ENCODE data around the gene GAK.

The GAK gene

DNA sequence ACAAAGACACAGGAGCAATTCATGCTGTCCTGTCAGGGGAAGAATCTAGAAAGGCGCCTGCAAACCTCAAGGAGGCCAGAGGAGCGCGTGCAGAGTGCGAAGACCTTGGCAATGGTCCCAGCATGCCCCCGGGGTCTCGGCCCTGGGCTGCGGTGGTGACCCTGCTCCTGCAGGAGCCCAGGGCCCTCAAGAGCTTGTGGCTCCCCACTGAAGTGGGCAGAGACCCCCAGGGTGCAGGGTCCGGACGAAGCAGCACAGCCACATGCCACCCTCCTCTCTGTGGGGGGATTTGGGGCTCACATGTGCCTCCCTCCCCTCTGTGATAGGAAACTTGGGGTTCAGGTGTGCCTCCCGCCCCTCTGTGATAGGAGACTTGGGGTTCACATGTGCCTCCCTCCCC, 39.3 kb downstream of the GAK start:
- in situ Hi-C loops (cut with MboI; ENCODE audit: low sequenced_read_pairs): no loop called here

DNA sequence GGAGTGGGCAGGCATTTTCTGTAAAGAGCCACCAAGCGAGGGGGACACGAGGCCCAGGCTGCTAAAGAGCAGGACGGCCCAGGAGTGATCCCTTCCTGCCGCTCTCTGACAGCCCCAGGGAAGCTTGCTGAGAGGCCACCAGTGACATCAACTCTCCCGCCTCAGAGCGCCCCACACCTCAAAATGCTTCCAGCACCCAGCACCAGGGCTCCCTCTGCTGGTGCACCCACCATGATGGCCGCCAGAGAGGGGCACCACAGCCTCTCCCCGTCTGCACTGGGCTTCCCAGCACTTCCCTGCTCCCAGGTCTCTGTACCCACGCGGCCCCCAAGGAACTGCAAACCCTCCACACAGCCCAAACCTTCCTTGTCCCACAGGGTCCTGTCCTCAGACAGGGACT, 40.4 kb downstream of the GAK start:
- in situ Hi-C loops (cut with MboI; ENCODE audit: low sequenced_read_pairs): no loop called here

DNA sequence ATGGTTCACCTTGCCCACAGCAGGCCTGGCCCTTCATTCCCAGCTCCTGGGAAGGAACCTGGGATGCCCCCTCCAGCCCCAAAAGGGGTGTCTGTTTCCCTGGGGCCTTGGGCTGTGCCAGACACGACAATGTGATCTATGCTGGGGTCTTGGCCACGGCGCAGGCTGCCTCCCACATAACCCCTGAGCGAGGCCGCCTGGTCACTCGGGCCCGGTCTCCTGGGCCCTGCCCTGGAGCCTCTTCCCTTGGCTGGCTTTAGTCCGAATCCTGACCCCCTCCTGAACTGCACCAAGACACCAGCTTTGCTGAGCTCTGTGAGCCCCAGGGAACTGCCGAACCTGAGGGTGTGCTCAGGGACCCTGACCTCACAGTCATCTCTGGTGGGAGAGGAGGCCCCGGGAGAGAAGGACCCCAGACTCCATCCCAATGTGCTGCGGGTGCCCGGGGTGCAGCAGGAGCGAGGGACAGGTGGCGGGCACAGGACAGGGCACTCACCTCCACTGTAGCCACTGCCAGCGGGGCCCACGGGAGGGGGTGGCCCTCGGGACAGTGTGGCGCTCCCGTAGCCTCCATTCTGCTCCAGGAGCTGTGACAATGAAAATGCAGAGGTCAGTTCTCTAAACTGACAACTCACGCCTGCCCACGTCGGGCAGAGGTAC, 42.0 kb downstream of the GAK start:
- in situ Hi-C loops (cut with MboI; ENCODE audit: low sequenced_read_pairs): no loop called here

DNA sequence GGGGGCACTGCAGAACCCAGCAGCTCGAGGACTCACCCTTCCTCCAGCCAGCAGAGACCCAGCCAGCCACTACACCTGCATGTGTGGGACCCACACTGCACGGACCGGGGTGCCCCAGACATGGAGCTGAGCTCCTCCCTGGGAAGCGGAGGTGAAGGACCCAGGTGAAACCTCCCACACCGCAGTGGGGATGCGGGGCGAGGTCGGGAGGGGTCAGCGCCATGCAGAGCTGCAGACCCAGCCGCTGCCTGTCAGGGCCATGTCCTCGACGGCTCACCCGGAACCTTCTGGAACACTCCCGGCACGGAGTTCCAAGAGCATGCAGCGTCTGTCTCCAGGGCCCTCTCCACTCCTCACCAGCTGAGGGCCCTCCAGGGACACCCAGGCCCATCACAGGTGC, 42.6 kb downstream of the GAK start:
- in situ Hi-C loops (cut with MboI; ENCODE audit: low sequenced_read_pairs): no loop called here

DNA sequence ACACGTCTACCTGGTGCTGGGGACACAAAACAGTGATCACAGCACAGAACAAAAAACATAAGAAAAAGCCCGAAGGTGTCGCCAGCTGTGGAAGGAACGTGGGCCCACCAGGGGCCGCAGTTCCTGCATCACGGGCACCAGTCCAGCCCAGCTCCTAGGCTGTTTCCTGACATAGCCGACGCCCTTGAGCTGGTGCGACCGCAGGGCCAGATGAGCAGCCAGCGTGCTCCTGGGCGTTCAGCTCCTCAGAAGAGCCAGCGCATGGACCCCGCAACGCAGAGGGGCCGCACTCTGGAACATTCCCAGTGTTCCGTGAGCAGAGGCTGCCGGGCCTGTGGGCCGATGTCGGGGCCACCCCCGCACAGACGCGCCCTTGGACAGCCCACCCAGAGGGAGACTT, 44.1 kb downstream of the GAK start:
- in situ Hi-C loops (cut with MboI; ENCODE audit: low sequenced_read_pairs): no loop called here

DNA sequence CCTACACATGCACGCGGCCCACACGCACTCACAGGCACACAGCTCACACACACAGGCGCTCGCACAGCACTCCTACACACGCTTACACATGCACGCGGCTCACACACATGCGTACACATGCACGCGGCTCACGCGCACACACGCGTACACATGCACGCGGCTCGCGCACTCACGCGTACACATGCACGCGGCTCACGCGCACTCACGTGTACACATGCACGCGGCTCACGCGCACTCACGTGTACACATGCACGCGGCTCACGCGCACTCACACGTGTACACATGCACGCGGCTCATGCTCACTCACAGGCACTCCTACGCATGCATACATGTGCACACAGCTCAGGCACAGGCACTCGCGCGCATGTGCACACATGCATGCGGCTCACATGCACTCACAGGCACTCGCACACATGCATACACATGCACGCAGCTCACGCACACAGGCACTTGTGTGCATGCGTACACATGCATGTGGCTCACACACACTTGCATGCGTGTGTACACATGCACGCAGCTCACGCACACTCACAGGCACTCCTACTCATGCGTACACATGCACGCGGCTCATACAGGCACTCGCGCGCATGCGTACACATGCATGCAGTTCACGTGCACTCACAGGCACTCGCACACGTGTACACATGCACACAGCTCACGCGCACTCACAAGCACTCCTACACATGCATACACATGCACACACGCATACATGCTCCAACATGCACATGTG, 44.9 kb downstream of the GAK start:
- in situ Hi-C loops (cut with MboI; ENCODE audit: low sequenced_read_pairs): no loop called here

DNA sequence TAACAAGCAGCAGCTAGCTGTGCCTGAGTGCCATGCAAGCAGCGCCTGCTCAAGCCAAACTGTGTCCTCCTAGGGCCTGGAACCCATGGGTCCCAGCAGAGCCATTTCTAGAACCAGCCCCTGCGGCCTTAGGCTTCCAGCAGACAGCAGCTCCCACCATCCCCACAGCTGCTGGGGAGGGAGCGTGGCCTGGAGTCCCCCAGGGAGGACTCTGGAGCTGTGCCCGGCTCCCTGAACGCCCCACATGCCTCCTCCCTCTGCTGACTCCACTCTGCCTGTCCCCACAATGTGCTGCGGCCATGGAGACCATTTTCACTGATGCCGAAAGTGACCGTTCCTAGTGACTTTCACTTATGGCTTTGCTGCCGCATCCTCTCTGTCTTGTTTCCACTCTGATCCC, 45.9 kb downstream of the GAK start:
- in situ Hi-C loops (cut with MboI; ENCODE audit: low sequenced_read_pairs): no loop called here

DNA sequence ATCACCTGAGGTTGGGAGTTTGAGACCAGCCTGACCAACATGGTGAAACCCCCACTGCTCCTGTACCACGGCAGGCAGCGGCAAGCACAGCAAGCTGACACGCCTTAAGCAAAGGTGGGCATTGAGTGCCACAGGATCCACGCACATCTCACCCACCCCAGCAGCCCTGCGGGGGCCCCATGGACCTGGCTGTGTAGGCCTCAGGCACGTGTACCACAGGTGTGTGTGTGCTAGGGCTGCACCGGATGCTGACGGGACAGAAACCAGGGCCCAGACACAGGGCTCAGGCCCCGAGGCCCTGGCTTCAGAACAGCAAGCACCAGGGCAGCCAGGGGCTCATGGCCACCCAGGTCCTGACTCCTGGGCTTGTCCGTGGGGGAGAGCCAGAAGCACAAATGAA, 46.8 kb downstream of the GAK start:
- in situ Hi-C loops (cut with MboI; ENCODE audit: low sequenced_read_pairs): no loop called here

DNA sequence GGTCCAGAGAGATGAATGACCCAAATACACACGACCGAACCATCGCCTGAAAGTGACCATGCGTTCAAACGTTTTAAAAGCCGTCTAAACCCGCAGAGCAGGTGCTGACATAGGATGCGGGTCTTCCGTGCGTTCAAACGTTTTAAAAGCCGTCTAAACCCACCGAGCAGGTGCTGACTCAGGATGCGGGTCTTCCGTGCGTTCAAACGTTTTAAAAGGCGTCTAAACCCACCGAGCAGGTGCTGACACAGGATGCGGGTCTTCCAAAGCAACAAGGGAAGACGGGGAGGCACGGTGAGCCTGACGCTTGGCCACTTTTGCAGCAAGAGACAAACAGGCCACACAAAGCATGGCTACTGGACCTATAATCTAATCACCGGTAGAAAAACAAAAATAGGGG, 47.2 kb downstream of the GAK start:
- in situ Hi-C loops (cut with MboI; ENCODE audit: low sequenced_read_pairs): no loop called here

DNA sequence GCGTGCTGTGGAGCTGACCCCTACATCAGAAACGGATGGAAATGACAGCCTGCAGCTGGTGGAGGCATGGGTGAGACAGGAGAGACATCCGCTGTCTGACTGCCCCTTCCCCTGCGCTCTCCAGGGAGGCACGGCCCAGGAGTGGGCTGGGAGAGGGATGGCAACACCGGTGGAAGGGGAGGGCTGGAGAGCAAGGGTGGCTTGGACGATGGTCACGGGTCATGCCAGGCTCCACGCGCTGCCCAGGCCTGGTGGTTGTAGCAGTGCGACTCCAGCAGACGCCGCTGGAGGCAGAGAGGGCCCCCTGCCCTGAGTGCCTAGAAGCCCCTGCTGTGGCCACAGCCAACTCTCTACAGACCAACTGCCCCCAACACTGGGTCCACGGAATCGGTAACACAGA, 47.9 kb downstream of the GAK start:
- in situ Hi-C loops (cut with MboI; ENCODE audit: low sequenced_read_pairs): no loop called here

DNA sequence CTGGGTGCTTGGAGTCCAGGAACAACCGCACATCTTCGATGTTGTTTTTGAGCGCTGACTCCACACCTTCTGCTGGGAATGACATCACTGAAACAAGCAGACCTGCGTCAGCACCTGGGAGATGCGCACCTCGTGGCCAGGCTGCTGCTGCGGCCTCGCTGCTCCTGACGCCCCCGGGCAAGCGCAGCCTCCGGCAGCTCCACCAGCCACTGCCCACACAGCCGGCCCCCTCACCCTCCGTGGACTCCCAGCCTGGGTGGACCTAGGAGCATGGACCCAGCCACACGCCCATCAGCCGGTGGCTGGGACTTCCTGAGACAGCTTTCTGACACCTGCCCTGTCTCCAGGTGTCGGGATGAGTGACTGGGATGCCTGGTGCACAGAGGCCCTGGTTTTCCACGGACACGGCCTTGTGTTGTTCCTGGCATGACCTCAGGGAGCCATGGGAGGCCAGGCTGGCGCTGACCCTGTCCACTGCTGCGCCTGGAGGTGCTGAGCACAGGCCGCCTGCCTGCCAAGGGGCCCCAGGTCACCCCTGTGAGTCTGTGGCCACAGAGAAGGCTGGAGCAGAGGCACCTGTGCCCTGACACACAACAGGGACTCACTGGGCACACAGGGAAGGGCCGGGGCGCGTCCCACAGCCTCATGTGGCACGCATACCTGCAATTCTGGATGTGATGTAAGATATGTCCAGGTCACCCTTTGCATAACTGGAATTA, 48.6 kb downstream of the GAK start:
- in situ Hi-C loops (cut with MboI; ENCODE audit: low sequenced_read_pairs): no loop called here

DNA sequence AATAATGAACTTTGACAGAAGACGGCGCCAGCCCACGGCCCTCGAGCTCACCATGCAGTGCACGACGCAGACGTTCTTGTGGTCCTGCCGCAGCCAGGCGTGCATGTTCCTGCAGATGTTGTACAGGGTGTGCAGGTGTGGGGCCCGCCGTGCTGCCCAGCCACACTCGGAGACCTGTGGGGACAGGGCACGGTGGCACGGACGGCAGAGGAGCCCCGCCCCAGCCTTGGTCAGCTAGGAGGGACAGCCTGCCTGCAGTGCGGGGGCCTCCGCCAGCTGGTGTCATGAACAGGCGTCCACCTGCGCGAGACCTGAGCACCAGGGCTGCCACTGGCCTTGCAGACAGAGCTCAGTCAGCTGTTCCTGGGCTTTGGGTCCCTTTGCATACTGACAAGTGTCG, 49.5 kb downstream of the GAK start:
- in situ Hi-C loops (cut with MboI; ENCODE audit: low sequenced_read_pairs): no loop called here

DNA sequence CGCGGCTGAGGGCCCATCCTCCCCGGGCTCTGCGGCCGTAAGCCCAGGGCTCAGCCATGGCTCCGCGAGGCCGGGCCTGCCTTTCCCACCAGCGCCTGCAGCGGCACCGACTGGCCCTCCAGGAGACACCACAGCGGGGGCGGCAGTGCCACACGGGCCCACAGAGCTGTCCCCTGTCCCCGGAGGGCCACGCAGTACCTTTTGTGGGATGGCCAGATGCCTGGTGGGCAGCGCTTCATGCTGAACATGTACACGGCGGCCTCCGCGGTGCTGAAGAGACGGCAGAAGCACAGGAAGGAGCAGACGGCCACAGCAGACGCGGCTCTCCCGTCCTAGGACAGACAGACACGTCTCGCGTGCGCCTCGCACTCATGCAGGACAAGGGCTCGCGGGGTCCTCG, 50.4 kb downstream of the GAK start:
- in situ Hi-C loops (cut with MboI; ENCODE audit: low sequenced_read_pairs): no loop called here

DNA sequence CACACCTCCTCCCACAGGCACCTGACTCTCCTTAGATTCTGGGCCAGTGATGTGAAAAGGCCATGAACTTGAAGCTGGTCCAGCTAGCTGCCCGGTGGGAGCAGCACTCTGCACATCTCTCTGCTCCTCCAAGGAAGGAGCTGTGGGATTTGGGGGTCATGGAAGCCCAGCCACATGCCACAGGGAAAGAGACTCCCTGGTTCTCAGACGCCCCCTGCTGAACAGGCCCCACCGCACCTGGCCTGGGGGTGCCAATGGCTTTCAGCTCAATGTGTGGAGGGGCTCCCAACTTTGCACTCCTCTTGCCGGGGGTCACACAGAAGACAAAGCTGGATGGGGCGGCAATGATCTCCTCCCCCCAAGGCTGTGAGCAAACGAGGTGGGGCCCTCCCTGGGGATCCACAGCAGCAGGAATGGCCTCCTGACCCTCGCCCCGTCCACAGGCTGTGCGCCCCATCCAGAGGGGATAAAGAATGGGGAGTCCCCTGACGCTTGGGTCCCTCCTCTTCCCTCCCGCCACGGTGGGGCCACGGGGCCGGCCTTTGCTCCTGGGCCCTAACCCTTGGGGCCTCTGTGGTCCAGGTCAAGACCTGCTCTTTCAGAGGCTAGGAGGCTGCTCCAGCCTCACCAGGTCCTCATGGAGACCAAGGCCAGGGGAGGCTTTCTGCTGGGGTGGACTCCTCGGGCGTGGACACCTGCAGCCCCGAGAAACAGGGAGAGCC, 51.3 kb downstream of the GAK start:
- in situ Hi-C loops (cut with MboI; ENCODE audit: low sequenced_read_pairs): no loop called here

DNA sequence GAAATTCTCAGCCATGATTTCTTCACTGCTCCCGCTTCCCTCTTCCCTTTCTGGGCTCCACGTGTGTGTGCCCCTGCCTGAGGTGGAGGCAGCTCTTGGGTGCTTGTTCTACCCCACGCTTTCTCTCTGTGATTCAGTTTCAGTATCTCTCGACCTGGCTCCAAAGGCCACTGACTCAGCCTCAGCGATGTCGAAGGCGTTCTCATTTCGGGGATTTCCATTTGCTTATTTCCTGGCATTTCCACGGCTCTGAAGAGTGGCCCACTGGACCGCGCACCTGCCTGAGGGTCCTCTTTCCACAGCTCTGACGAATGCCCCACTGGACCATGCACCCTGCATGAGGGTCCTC, 52.4 kb downstream of the GAK start:
- in situ Hi-C loops (cut with MboI; ENCODE audit: low sequenced_read_pairs): no loop called here

DNA sequence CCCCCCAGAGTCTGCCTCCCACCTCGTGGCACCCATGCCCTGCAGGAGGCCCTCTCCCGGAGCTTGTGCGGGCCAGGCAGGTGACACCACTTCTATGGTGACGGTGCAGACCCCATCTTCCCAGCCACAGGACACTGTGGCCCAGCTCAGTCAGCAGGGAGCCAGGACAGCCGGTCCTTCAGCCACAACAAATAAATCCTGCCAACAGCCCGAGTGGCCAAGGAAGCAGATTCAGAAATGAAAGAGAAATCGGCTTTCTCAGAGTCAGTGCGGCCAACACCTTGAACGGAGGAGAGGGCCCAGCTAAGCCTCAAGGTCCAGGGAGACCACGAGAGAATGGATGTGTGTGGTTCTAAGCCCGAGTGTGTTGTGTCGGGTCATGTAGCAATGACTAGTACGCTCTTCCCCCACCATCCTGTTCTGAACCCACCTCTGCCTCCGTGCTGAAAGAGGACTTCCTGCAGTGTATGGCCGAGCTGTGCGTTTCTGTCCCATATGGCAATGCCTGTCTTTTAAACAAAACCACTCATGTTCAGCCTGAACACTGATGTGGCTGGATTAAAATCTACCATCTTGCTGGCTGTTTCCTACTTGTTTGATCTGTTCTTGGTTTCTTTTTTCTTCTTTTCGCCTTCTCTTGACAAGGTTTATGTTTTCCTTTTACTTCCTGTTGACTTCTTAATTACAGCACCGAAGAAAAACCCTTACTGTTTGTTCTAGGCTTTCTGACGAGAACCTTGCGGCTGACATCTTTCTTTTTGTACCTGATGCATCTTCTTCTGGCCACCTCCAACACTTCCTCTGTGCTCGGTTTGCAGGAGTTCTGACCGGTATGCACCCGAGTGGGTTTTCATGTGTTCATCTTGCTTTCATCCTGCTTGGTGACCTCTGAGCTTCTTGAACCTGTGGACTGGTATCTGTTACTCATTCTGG, 53.1 kb downstream of the GAK start:
- in situ Hi-C loops (cut with MboI; ENCODE audit: low sequenced_read_pairs): no loop called here

DNA sequence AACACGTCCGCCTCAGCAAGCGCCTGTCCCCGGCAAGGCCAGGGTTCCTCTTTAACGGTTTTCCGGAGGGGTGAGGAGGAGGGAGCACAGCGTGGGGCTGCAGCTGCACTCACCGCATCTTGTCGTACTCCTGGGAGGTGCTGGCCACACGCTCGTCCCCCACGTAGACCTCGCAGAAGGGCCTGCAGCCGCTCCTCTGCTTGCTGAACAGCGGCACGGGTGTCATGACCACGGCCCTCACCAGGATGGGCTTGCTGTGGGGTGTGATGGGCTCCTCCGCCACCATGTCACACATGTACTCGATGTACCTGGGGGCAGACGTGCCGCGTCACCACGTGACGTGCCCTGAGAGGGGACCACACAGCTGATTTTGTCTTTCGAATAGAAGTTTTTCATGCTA, 54.6 kb downstream of the GAK start:
- in situ Hi-C loops (cut with MboI; ENCODE audit: low sequenced_read_pairs): no loop called here

DNA sequence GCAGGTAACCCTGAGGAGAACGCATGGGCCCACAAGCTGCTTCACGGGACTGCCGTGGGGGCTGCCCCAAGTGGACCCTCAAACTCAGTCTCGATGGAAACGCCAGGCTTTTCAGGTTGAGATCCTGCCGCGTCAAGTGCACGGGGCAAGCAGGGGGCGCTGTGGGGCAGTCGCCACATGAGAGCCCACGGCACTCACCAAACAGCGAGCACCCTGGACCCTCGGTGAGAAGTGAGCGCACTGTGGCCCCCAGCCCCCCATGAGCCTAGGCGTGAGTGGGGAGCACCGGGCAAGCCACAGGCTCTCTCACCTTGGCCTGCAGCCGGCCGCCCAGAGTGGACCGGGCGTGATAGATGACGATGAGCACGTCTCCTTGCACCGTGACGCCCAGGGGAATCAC, 55.3 kb downstream of the GAK start:
- in situ Hi-C loops (cut with MboI; ENCODE audit: low sequenced_read_pairs): no loop called here

DNA sequence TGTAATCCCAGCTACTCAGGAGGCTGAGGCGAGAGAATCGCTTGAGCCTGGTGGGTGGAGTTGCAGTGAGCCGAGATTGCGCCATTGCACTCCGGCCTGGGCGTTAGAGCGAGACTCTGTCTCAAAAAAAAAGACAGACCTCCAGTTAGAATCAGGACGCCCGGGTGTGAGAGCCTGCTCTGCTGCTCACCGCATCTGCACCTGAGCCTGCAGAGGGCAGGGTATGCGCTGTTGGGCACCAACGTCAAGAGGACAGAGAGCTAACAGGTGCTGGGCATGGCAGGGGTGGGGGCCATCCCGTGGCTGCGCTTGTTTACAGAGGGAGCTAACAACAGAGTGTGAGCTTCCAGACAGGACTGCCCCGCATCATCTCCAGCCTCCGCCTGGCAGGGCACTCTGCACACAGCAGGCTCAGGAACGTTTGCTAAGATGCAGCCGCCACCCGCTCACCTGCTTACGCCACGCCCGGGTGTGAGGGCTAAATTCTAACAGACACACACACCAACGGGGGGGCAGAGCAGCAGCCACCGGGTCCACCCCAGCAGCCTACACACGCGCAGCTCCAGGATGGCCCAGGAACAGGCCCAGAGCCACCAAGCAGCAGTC, 56.2 kb downstream of the GAK start:
- in situ Hi-C loops (cut with MboI; ENCODE audit: low sequenced_read_pairs): no loop called here
